ENCODE data around the gene CLCA1. TPM values are rescaled to one million over a fixed set of nuclear protein-coding genes. Genes with fewer than 3 reads are reported as not detected.

Gene CLCA1
- total RNA-seq, 1 experiment from 2014 or later: not detected

GRCh38 chr1:86419277-86419903, 49.3 kb upstream of the CLCA1 start:
- no peak overlapping the region for H3K4ac ChIP-seq (ENCODE audit: low read depth, low read length)
- TF ChIP-seq CTCF (conservative IDR thresholded peaks at IDR 0.05): peak; percentile 60
- H4K8ac ChIP-seq (replicated peaks; ENCODE audit: insufficient read length, low read depth, low read length): no peak overlapping the region
- H3K14ac ChIP-seq (ENCODE audit: insufficient read depth, low read length): no peak overlapping the region
- no peaks in the 10 kb centered on the region for H3K23me2 ChIP-seq (ENCODE audit: insufficient read length, low read depth, low read length, poor library complexity, severe bottlenecking)
- no peaks in the 10 kb centered on the region for H3K27me3 ChIP-seq (ENCODE audit: insufficient read depth, low read length)
- H2BK15ac ChIP-seq (ENCODE audit: low read depth, low read length): no peak overlapping the region
- no peak overlapping the region for H3K4me2 ChIP-seq (ENCODE audit: insufficient read depth, insufficient read length, low read length)
- Mint-ChIP-seq H3K4me3 (no peak overlapping the region), H3K27ac (no peak overlapping the region), H3K27me3 (ENCODE audit: low read depth) (no peaks in the 10 kb centered on the region), H3K4me1 (peaks cover 2 to 9% of the 10 kb centered on the region in 2 experiments), H3K36me3 (ENCODE audit: insufficient read depth in 1 of 3, low read depth in 3 of 3) (no peaks in the 10 kb centered on the region), H3K9me3 (no peaks in the 10 kb centered on the region)
- H4K91ac ChIP-seq (ENCODE audit: insufficient read length, low read depth, low read length): no peak overlapping the region
- no peak overlapping the region for H3K18ac ChIP-seq (ENCODE audit: insufficient read length, low read depth, low read length)
- H3T11ph ChIP-seq (ENCODE audit: low read length): no peak overlapping the region
- no peak overlapping the region for H2BK120ac ChIP-seq (ENCODE audit: low read depth, low read length, poor library complexity, severe bottlenecking)
- no peak overlapping the region for H3K9ac ChIP-seq (ENCODE audit: extremely low read depth, insufficient read length, low read length)
- no peak overlapping the region for H2AK5ac ChIP-seq (ENCODE audit: insufficient read length, low read length)
- no peaks in the 10 kb centered on the region for H3K79me2 ChIP-seq (ENCODE audit: insufficient read depth, low read length)
- H3K79me1 ChIP-seq (ENCODE audit: insufficient read depth, low read depth, low read length, poor library complexity, severe bottlenecking): no peaks in the 10 kb centered on the region
- no peak for DNase-seq
- H3K27ac ChIP-seq (ENCODE audit: insufficient read length, low read depth, low read length): no peak overlapping the region
- no peak overlapping the region for H2BK5ac ChIP-seq (ENCODE audit: insufficient read length, low read length)
- H4K5ac ChIP-seq (ENCODE audit: insufficient read length, low read depth, low read length): no peak overlapping the region
- no peak overlapping the region for H2BK20ac ChIP-seq (ENCODE audit: low read depth, low read length, poor library complexity, severe bottlenecking)
- H3K56ac ChIP-seq (ENCODE audit: insufficient read length, low read depth, low read length): no peak overlapping the region
- no peak overlapping the region for H3K23ac ChIP-seq (ENCODE audit: insufficient read length, low read depth, low read length)
- H2AFZ ChIP-seq (ENCODE audit: low read length): peak overlapping the region; percentile 7
- no peak overlapping the region for H2BK12ac ChIP-seq (ENCODE audit: insufficient read length, low read depth, low read length)
- H3K4me1 ChIP-seq (ENCODE audit: insufficient read depth, low read length): no peaks in the 10 kb centered on the region
- H3K9me3 ChIP-seq (ENCODE audit: control insufficient read depth, low read depth, low read length): no peaks in the 10 kb centered on the region
- no peaks in the 10 kb centered on the region for H4K20me1 ChIP-seq (ENCODE audit: control insufficient read depth, insufficient read depth, insufficient read length)
- no CpG with 5 or more reads among the region's 4 CpGs for WGBS (ENCODE audit: extremely low coverage, insufficient read length, low lambda C conversion rate)

Data from H9 (cell line).